H1 (cell line): ENCODE measurements around the gene MRPL22. TPM values are rescaled to one million over a fixed set of nuclear protein-coding genes. Genes with fewer than 3 reads are reported as not detected.

Experiments
- CTCF ChIA-PET: fragments of 300-600 bp; sonication (Branson Sonifier 250); formaldehyde crosslinking; loops from one replicate; lab custom pipeline; 2021; ENCODE audit not compliant: partially characterized antibody; lab: Charles Lee
- POLR2A ChIA-PET: fragments of 300-600 bp; sonication (Branson Sonifier 250); formaldehyde crosslinking; loops from one replicate; lab custom pipeline; 2021; ENCODE audit warnings: inconsistent platforms; ENCODE audit not compliant: partially characterized antibody; lab: Charles Lee
- DNase-seq, 2 experiments: peaks; one replicate each; pipeline versions ENCODE4 v3.0.0 to v3.0.0-alpha.2; 2010 to 2022; ENCODE audit warnings: low spot score in 2 of 2, low read depth in 1 of 2, mixed read lengths in 1 of 2
- FAIRE-seq: peaks from 2 replicates; lab custom pipeline; 2011; peaks lifted over from hg19 to GRCh38; lab: Jason Lieb, UNC
- H2AFZ ChIP-seq: 2 replicates; pipeline ENCODE4 v1.8.1; 2012; ENCODE audit warnings: low read length, inconsistent platforms
- H2AK5ac ChIP-seq: 2 replicates; pipeline ENCODE4 v1.6.1; 2013; ENCODE audit warnings: low read depth, low read length
- H2BK120ac ChIP-seq: replicated peaks from 2 replicates; pipeline ENCODE3; 2013; ENCODE audit warnings: low read depth, low read length, inconsistent platforms
- H2BK12ac ChIP-seq: 2 replicates; pipeline ENCODE4 v1.6.1; 2013; ENCODE audit warnings: low read depth, low read length
- H2BK15ac ChIP-seq: 2 replicates; pipeline ENCODE4 v1.6.1; 2013; ENCODE audit warnings: low read length
- H2BK20ac ChIP-seq: 2 replicates; pipeline ENCODE4 v1.6.1; 2013; ENCODE audit warnings: low read length
- H2BK5ac ChIP-seq: 2 replicates; pipeline ENCODE4 v1.6.1; 2013; ENCODE audit warnings: low read depth, low read length
- H3K14ac ChIP-seq: 2 replicates; pipeline ENCODE4 v1.6.1; 2013; ENCODE audit warnings: inconsistent platforms; ENCODE audit not compliant: insufficient read length
- H3K18ac ChIP-seq: 2 replicates; pipeline ENCODE4 v1.6.1; 2013; ENCODE audit warnings: low read length; ENCODE audit errors: extremely low read depth
- H3K23ac ChIP-seq: 2 replicates; pipeline ENCODE4 v1.6.1; 2013; ENCODE audit warnings: inconsistent platforms; ENCODE audit not compliant: insufficient read length
- H3K23me2 ChIP-seq: 2 replicates; pipeline ENCODE4 v1.6.1; 2013; ENCODE audit warnings: low read depth, low read length
- H3K27ac ChIP-seq: 2 replicates; pipeline ENCODE4 v1.6.1; 2011; ENCODE audit warnings: low read depth, low read length, inconsistent platforms
- H3K27me3 ChIP-seq, 4 experiments: replicated peaks in 1 of 4; 1 replicate in 1 of 4; 2 replicates in 3 of 4; pipeline versions ENCODE4 v1.6.1 to v1.8.1; 2011 to 2013; ENCODE audit warnings: low read length in 3 of 4, mild to moderate bottlenecking in 3 of 4, inconsistent platforms in 2 of 4, mixed read lengths in 2 of 4, moderate library complexity in 1 of 4; ENCODE audit not compliant: control insufficient read depth in 3 of 4, insufficient read depth in 3 of 4; ENCODE audit errors: extremely low read depth in 1 of 4
- H3K36me3 ChIP-seq, 4 experiments: 2 replicates each; pipeline versions ENCODE4 v1.6.1 to v1.8.1; 2011 to 2013; ENCODE audit warnings: mild to moderate bottlenecking in 4 of 4, low read length in 3 of 4, moderate library complexity in 2 of 4, control low read depth in 1 of 4, inconsistent platforms in 1 of 4; ENCODE audit not compliant: insufficient read depth in 4 of 4, control insufficient read depth in 2 of 4
- H3K4ac ChIP-seq: replicated peaks from 2 replicates; pipeline ENCODE3; 2013; ENCODE audit warnings: low read length, low read depth, mixed read lengths, inconsistent platforms; ENCODE audit not compliant: insufficient read length
- H3K4me1 ChIP-seq, 4 experiments: replicated peaks in 1 of 4; 1 replicate in 1 of 4; 2 replicates in 3 of 4; pipeline versions ENCODE4 v1.6.1 to v1.8.1; 2011 to 2013; ENCODE audit warnings: low read length in 3 of 4, inconsistent platforms in 2 of 4, mixed read lengths in 1 of 4; ENCODE audit not compliant: insufficient read depth in 4 of 4, control insufficient read depth in 3 of 4
- H3K4me2 ChIP-seq, 2 experiments: 2 replicates each; pipeline versions ENCODE4 v1.6.1 to v1.8.1; 2011 to 2013; ENCODE audit warnings: low read depth in 2 of 2, low read length in 2 of 2, control low read depth in 1 of 2, inconsistent platforms in 1 of 2, mild to moderate bottlenecking in 1 of 2; ENCODE audit not compliant: insufficient read depth in 1 of 2
- H3K4me3 ChIP-seq, 4 experiments: fragments of 200-600, 300-600 bp in 1 of 4; sonication (generic), shearing (Covaris generic), sonication (Bioruptor Twin) in 1 of 4; 2 replicates each; pipeline versions ENCODE4 v1.5.1 to v1.8.1; 2011 to 2016; ENCODE audit warnings: low read length in 4 of 4, low read depth in 3 of 4, control low read depth in 2 of 4, inconsistent platforms in 2 of 4, mild to moderate bottlenecking in 2 of 4, mixed read lengths in 1 of 4, moderate library complexity in 1 of 4; ENCODE audit not compliant: insufficient read depth in 2 of 4; ENCODE audit errors: extremely low read depth in 1 of 4
- H3K56ac ChIP-seq: replicated peaks from 2 replicates; pipeline ENCODE3; 2013; ENCODE audit warnings: low read depth, mild to moderate bottlenecking, mixed read lengths, low read length, inconsistent platforms; ENCODE audit not compliant: insufficient read length
- H3K79me1 ChIP-seq: 2 replicates; pipeline ENCODE4 v1.6.1; 2013; ENCODE audit warnings: low read depth, low read length, control low read depth
- H3K79me2 ChIP-seq, 2 experiments: 2 replicates each; pipeline versions ENCODE4 v1.6.1 to v1.8.1; 2012 to 2013; ENCODE audit warnings: low read length in 2 of 2, mild to moderate bottlenecking in 2 of 2, inconsistent platforms in 1 of 2; ENCODE audit not compliant: insufficient read depth in 2 of 2, control insufficient read depth in 1 of 2
- H3K9ac ChIP-seq, 4 experiments: replicated peaks in 1 of 4; 1 replicate in 1 of 4; 2 replicates in 3 of 4; pipeline versions ENCODE4 v1.6.1 to v1.8.1; 2011 to 2013; ENCODE audit warnings: low read depth in 3 of 4, low read length in 3 of 4, control low read depth in 2 of 4, mild to moderate bottlenecking in 2 of 4, moderate library complexity in 2 of 4, inconsistent platforms in 1 of 4; ENCODE audit errors: extremely low read depth in 1 of 4
- H3K9me3 ChIP-seq, 2 experiments: 2 replicates each; pipeline versions ENCODE4 v1.6.1 to v1.8.1; 2012 to 2013; ENCODE audit warnings: mild to moderate bottlenecking in 2 of 2, moderate library complexity in 2 of 2, control low read depth in 1 of 2, inconsistent platforms in 1 of 2, low read depth in 1 of 2, low read length in 1 of 2, mixed read lengths in 1 of 2; ENCODE audit not compliant: insufficient read depth in 2 of 2
- H4K20me1 ChIP-seq, 2 experiments: replicated peaks in 1 of 2; 2 replicates each; pipeline versions ENCODE3 to v1.8.1; 2011 to 2013; ENCODE audit warnings: inconsistent platforms in 2 of 2, low read length in 2 of 2, mild to moderate bottlenecking in 1 of 2; ENCODE audit not compliant: insufficient read depth in 2 of 2, control insufficient read depth in 1 of 2
- H4K5ac ChIP-seq: 2 replicates; pipeline ENCODE4 v1.6.1; 2013; ENCODE audit warnings: low read length, low read depth, mixed read lengths, inconsistent platforms; ENCODE audit not compliant: insufficient read length
- H4K8ac ChIP-seq: 2 replicates; pipeline ENCODE4 v1.8.0; 2013; ENCODE audit warnings: mild to moderate bottlenecking, moderate library complexity, low read length, inconsistent platforms; ENCODE audit not compliant: insufficient read depth; ENCODE audit errors: extremely low read depth
- H4K91ac ChIP-seq: replicated peaks from 2 replicates; pipeline ENCODE3; 2013; ENCODE audit warnings: low read length, mixed read lengths, inconsistent platforms; ENCODE audit not compliant: insufficient read length
- POLR2A ChIP-seq, 2 experiments: IDR thresholded peaks; 1 replicate in 1 of 2; 2 replicates in 1 of 2; pipeline ENCODE4 v1.6.1; 2011; ENCODE audit warnings: low read depth in 2 of 2, low read length in 2 of 2, mild to moderate bottlenecking in 2 of 2; ENCODE audit errors: control extremely low read depth in 1 of 2
- RBBP5 ChIP-seq: IDR thresholded peaks from 2 replicates; pipeline ENCODE4 v1.7.1; 2012; ENCODE audit warnings: low read depth, mild to moderate bottlenecking, inconsistent platforms, low read length, moderate library complexity, borderline replicate concordance
- USF2 ChIP-seq: IDR thresholded peaks from 2 replicates; pipeline ENCODE4 v1.6.1; 2011; ENCODE audit warnings: low read length, improper control_type of control experiment
- WGBS, 2 experiments: shearing (Covaris generic) in 1 of 2; methylation state at CpG; one replicate each; pipeline versions ENCODE4 v1.1.6 to v1.1.7; 2013 to 2015; ENCODE audit warnings: low lambda C conversion rate in 2 of 2, mixed read lengths in 2 of 2, inconsistent platforms in 1 of 2, low coverage in 1 of 2, missing lambda C conversion rate in 1 of 2; ENCODE audit not compliant: insufficient replicate concordance in 2 of 2, insufficient coverage in 1 of 2, insufficient read length in 1 of 2; ENCODE audit errors: extremely low coverage in 1 of 2, missing lambda C conversion rate in 1 of 2; 5-methylcytosine and 5-hydroxymethylcytosine counted together
- polyA plus RNA-seq, 7 experiments: library from polyadenylated mRNA; depleted of rRNA in 3 of 7; stranded (reverse) in 5 of 7; unstranded in 2 of 7; fragments of >200 nt in 5 of 7; fragments of 200-250 nt in 2 of 7; gene quantifications; 1 replicate in 5 of 7; 2 replicates in 1 of 7; 4 replicates in 1 of 7; pipeline versions ENCODE4 v1.2.1 to v1.2.3, GENCODE V29; 2011 to 2013; ENCODE audit warnings: missing spikeins in 2 of 7, mixed read lengths in 2 of 7
- total RNA-seq: library from RNA; stranded (reverse); fragmentation: NEBNext Ultra II Directional; extraction: Animal tissue kit (Norgen Biotek cat#: 25700); gene quantifications from 2 replicates; pipeline ENCODE4 v1.2.1, GENCODE V29; 2021

MRPL22 gene
- total and polyA plus RNA-seq, 2 of the 8 experiments (the other 6 are each of a cell fraction or from before 2014, with no cell fraction given) = 46.8 to 65.6 TPM

DNA sequence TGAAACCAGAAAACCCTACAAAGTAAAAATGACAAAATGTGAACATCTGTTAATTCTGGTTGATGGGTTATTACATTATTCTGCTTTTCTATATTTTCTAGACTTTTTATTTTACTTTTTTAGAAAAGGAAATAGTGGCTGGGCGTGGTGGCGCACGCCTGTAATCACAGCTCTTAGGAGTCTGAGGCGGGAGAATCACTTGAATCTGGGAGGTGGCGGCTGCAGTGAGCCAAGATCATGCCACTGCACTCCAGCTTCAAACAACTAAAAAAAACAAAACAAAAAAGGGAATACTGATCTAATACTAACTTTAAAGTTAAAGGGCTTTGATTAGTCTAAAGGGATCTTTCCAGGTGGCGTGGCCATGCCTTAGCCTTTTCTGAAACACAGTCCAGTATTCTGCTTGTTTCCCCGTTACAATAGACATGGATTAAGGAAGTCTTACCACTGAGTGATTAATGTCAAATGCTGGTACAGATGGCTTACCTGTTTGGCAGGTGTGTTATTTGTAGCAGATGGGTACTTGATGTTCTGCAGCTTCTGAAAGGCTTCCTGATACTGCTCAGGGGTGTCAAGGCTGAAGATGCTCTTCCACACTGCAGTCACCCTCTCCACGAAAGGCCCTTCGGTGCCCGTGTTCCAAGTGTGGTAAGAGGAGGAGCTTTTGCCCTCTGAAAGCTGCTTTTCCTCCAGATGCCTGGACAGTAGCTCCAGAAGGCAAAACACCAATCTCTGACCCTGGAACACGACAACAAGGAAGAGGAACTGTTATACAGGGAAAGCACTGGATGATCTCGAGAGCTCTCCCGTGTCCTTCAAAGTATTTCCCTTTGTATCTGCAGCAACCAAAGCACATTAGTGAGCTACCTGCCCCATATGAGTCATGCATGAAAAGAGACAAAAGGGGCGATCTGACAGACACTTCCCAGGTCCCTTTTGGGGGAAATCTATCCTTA, 45.0 kb upstream of the MRPL22 start:
- 90% methylated on average over 14 of the region's 14 CpGs; no CpG with 5 or more reads in 1 of the 2 experiments for WGBS, 2 experiments
- Histone ChIP-seq H3K27ac (no peak overlapping the region), H4K91ac (no peak overlapping the region), H3K4me1 (no peaks in the 10 kb centered on the region), H2BK20ac (no peak overlapping the region), H3K27me3 (no peaks in the 10 kb centered on the region), H2BK12ac (no peak overlapping the region), H4K8ac (no peak overlapping the region), H3K9ac (no peak overlapping the region), H3K36me3 (peaks cover 31 to 84% (median 59%) of the 10 kb centered on the region in 4 experiments), H3K14ac (no peak overlapping the region), H3K56ac (no peak overlapping the region), H2BK5ac (no peak overlapping the region), H2AK5ac (no peak overlapping the region), H2BK120ac (no peak overlapping the region), H3K4ac (no peak overlapping the region), H3K4me2 (no peak overlapping the region), H3K18ac (no peak overlapping the region), H3K4me3 (no peak overlapping the region), H2BK15ac (no peak overlapping the region), H3K23ac (no peak overlapping the region), H4K5ac (no peak overlapping the region), H2AFZ (no peak overlapping the region), H3K79me2 (no peaks in the 10 kb centered on the region), H3K23me2 (no peaks in the 10 kb centered on the region), H3K9me3 (no peaks in the 10 kb centered on the region), H4K20me1 (no peaks in the 10 kb centered on the region), H3K79me1 (no peaks in the 10 kb centered on the region)
- ChIA-PET CTCF (interaction anchor here (0.6 to 1.6 kb wide), 5 partner anchors 19 to 253 kb away, joined by 3 to 5 read pairs (median 3); no protein-coding TSS in a partner anchor), POLR2A (interaction anchor here (1.0 to 2.2 kb wide), 5 partner anchors 8 to 22 kb away, joined by 3 to 7 read pairs (median 3); no protein-coding TSS in a partner anchor)
- no peak for TF ChIP-seq USF2
- TF ChIP-seq RBBP5 = no peak
- TF ChIP-seq POLR2A (IDR thresholded peaks at IDR 0.05; ENCODE audit: control extremely low read depth in 1 of 2, low read depth in 2 of 2, low read length in 2 of 2) = no peak
- FAIRE-seq = no peak
- no peak for DNase-seq
